ENCODE data around the gene PAPOLB. TPM values are rescaled to one million over a fixed set of nuclear protein-coding genes. Genes with fewer than 3 reads are reported as not detected.

The PAPOLB gene
- total RNA-seq, 1 experiment from 2014 or later = 0.03 TPM

DNA sequence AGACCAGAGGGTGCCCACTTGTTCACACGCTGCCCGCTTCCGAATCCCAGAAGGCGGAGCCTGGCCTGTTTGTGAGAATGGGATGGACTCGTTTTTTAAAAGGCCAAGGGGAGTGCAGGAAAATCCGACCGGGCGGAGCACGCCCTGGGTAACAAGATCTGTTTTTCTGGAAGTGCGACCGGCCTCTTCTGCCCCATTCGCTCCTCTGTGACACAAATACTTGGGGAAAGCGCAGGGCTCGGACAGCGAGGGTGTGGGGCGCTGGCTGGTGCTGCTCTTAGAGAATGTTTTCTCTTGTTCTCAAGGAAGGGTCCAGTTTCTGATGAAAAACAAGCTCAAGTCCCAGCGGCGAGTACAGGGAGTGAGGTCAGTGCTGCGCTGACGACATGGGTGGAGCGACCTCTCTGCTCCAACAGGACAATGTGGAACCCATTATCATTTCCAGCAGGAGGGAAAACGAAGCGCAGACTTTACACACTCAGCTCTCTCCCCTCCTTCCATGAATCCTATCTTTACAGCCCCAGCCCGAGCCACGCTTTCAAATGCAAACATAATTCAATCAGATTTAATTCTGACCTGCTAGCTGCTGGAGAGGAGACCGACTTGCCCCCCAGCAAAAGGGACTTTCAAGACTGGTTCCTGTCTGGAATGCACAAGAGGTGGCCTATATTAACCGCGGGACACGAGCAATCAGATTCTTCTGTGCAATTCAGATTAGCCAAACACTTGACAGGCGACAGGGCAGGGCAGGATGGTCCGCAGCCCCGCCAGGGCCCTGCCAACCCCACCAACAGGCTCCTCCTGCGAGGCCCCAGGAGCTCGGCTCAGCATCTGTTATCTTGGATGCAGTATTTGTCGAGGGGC, 20.6 kb upstream of the PAPOLB start:
- in situ Hi-C loops (cut with HindIII; ENCODE audit: low pct_unique_long_range_greater_than_20kb, low sequenced_read_pairs) = no loop called here
- no peak for DNase-seq (ENCODE audit: low read depth, low spot score)

DNA sequence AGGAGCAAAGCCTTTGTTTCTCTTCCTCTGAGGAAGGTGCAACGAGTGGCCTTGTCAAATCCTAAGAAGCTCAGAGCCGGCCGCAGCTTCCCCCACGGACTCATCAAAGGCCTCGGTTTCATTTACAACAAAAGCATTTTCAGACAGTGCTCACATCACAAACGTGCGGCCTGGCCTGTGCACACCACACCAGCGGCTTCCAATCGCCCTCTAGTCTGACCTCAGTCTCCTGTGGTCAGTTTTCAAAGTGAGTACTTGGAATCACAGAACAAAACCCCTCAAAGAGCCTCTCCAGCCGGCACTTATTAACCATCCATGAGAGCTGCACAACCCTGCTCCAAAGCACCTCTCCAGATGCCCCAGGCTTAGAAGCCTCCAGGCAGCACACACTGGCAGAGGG, 18.4 kb upstream of the PAPOLB start:
- in situ Hi-C loops (cut with HindIII; ENCODE audit: low pct_unique_long_range_greater_than_20kb, low sequenced_read_pairs) = no loop called here
- DNase-seq (ENCODE audit: low read depth, low spot score) = no peak

DNA sequence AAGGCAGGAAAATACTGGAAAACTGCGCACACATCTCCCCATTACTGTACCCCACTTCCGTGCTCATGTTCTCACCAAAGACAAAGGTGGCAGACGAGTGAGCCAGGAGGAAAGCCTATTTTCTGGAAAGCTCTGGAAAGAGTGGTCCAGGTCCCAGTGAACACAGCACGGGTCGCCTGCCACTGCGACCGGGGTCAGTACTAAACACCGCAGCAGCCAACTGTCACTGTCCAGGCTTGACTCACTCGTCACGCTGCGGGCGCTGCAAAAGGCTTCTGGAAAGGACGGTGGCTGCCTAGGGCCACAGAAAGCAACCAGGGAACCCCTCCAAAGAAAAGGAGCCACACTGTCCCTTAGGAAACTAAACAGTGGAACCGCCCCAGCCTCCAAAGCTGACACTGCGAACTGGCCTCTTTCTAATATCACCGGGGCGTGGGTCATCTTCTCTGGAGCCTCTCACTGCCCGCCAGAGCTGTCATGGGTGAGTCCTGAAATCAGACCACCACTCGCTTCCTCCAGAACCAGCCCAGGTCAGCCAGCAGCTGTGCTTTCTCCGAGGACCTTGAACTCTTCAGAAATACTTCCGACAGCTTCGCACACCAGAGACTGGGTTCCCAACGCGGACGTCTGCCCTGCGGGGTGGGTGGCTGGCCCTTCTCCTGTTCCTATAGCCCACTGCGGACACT, 17.7 kb upstream of the PAPOLB start:
- no peak for DNase-seq (ENCODE audit: low read depth, low spot score)
- in situ Hi-C loops (cut with HindIII; ENCODE audit: low pct_unique_long_range_greater_than_20kb, low sequenced_read_pairs) = no loop called here

DNA sequence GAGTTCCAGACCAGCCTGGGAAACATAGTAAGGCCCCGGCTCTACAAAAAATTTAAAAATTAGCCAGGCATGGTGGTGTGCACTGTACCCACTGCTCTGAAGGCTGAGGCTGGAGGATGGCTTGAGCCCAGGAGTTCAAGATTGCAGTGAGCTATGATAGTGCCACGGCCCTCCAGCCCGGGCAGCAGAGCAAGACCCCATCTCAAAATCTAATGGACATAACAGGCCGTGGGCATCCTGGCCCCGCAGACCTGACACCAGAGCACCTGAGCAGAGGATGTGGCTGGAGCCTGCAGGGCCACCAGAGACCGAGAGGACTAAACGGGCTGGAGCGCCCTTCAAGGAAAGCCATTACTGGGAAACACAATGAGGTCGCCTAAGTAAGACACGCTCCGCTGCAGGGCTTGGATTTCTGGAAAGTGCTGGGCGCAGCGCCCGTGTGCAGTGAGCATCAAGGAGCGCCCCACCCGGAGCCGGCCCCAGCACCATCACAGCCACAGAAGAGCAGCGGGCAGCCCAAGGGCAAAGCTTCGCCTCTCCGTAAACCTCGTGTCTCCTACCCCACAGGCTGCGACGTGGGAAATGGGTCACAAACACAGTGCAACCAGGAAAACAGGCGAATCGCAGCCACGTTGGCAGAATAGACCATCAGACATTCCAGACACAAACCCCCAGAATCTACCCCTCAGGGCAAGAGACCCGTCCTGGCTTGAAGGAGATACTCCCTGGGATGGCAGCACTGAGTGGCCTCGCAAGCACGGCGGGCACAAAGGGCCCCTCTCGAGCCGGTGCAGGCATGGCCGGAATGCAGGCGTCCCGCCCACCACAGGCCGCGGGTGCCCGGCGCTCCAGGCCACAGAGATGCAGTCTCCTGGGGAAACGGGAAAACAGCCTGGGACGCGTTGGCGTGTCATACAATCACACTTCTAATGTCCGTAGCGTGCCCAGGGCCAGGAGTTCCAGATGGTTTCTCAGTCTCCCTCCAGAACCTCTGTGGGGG, 16.8 kb upstream of the PAPOLB start:
- DNase-seq (ENCODE audit: low read depth, low spot score) = no peak
- in situ Hi-C loops (cut with HindIII; ENCODE audit: low pct_unique_long_range_greater_than_20kb, low sequenced_read_pairs) = no loop called here

DNA sequence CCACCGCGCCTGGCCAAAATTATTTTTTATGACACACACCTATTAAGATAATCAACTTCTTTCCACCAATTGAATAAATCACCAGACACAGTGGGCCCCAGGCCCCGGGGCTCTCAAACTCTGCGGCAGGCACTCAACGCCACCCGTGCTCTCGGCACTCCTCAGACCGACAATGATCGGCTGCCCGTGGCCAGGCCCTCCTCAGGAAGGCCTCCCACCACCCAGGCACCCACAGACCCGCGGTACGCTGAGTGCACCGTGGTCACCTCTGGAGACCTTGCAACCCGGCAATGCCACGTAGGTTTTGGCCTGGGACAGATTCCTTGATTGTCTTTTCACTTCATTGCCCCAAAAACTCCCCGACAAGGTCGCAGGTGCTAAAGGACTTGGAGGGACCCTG, 14.8 kb upstream of the PAPOLB start:
- in situ Hi-C loops (cut with HindIII; ENCODE audit: low pct_unique_long_range_greater_than_20kb, low sequenced_read_pairs) = no loop called here

DNA sequence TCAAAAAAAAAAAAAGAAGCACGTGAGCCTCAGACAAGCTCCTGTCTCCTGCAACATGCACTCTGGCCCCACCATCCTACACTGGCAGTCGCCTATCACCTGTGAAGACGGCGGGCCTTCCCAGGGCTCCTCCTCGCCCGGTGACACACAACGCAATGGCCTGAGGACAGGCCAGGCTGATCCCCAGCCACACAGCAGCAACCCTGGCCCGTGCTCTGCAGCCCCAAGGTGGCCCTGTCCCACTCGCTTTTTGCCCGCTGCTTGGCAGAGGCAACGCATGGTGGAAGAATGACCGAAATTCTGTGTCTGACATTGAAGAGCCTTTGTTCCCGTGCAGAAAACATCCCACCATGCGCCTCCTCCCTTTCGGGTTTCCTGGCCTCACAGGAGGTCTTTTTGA, 13.6 kb upstream of the PAPOLB start:
- in situ Hi-C loops (cut with HindIII; ENCODE audit: low pct_unique_long_range_greater_than_20kb, low sequenced_read_pairs) = no loop called here
- DNase-seq (ENCODE audit: low read depth, low spot score) = no peak

More for the DNA sequence above, 14.8 kb upstream of the PAPOLB start:
- no peak for DNase-seq (ENCODE audit: low read depth, low spot score)

DNA sequence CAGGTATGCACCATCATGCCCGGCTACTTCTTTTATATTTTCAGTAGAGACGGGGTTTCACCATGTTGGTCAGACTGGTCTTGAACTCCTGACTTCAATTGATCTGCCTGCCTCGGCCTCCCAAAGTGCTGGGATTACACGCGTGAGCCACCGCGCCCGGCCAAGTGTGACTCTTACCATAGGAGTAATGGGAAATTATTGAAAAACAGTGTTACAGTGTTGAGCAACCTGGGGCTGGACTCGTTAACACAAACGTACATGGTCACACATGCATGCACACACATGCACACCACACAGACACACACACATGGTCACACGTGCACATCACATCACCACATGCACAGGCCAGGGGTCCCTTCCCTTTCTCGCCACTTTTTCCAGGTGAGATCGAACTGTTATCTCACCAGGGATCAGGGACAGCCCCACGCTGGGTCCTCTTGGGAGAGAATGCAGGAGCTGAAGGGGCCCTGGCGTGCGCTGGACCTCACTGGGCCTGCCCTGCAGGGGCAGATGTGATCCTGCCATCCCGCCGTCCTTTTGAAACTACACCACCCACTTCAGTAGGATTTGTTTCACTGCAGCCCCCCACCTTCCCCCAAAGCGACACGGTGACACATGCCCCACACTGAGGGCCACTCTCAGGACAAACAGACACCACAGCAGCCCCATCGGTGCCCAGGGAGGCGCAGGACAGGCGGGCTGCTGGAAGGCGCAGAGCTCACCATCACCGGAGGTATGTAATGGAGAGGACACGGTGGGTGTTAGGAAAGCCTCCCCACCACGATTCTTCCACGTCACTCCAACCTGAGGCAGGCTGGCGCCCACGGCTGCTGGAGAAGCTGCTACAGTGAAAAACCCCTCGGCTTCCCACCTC, 11.5 kb upstream of the PAPOLB start:
- DNase-seq (ENCODE audit: low read depth, low spot score) = no peak
- in situ Hi-C loops (cut with HindIII; ENCODE audit: low pct_unique_long_range_greater_than_20kb, low sequenced_read_pairs) = no loop called here

DNA sequence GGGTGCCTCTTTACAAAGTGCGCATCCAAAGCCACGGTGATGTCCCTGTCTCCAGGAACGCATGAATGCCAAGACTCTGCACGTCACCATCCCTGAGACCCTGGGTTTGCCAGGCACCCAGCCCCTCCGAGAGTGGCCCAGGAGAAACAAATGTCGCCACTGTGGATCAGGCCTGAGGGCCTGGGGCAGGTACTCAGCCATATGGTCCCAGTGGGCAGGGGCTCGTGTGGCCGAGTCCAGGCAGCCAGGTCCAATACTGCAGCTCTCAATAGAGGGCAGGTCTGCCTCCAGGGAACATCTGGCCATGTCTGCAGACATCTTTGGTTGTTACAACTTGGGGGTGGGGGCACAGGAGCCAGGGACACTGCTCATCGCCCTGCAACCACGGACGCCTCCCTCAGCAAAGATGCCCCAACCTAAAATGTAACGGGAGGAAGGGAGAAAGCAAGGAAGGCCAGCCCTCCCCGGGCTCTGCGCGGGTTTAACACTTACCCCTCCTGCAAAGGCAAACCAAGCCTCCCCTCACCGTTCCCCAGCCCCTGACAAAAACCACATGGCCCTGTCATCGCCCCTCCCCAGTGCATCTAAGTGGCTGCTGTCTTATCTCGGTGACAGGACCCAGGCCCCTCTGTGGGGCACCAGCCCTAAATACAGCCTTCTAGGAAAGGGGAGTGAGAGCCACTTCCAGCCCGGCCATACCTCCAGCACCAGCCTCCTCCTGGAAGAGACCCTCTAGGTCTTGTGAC, 10.3 kb upstream of the PAPOLB start:
- in situ Hi-C loops (cut with HindIII; ENCODE audit: low pct_unique_long_range_greater_than_20kb, low sequenced_read_pairs) = no loop called here
- DNase-seq (ENCODE audit: low read depth, low spot score) = no peak

DNA sequence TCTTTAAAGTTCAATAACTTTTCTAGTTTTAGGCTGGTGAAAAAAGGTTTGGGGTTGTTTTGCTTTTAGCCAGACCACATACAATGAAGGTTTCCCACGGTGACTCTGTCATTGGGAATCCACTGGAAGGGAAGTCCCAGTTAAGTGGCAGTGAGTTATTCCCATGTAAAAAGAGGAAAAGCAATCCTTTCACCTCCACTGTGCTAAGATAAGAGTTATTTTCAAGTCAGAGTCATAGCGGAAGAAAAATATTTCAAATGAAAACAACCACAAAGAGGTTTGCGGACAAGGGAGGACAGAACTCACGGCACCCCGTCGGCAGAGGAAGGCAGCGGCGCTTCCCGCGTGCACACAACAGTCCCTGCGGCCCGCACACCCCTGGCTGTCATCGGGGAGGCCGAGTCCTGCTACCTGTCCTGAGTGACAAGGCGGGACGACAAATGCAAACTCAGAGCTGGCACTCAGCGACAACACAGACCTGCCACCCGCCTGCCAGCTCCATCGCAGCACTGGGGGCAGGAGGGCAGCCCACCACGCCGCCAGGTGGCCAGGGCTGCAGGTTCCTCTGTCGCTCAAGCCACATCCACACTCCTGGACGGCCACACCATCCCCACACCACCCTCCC, 9.3 kb upstream of the PAPOLB start:
- in situ Hi-C loops (cut with HindIII; ENCODE audit: low pct_unique_long_range_greater_than_20kb, low sequenced_read_pairs) = no loop called here
- DNase-seq (ENCODE audit: low read depth, low spot score) = no peak

DNA sequence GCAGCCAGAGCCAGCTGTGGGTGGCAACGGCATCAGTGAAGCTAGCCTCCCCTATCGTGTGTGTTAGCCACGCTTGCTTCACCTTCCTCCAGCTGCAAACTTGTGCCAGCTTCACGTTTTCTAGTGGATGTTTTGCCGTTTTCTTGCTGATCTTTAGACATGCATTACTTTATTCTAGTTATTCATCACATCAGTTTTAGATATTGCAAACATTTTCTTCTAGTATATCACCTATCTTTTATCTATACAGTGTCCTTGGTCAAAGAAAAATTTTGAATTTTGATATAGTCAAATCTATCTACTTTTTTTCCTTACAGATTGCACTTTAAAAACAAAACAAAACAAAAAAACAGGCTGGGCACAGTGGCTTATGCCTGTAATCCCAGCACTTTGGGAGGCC, 6.7 kb upstream of the PAPOLB start:
- in situ Hi-C loops (cut with HindIII; ENCODE audit: low pct_unique_long_range_greater_than_20kb, low sequenced_read_pairs) = no loop called here

DNA sequence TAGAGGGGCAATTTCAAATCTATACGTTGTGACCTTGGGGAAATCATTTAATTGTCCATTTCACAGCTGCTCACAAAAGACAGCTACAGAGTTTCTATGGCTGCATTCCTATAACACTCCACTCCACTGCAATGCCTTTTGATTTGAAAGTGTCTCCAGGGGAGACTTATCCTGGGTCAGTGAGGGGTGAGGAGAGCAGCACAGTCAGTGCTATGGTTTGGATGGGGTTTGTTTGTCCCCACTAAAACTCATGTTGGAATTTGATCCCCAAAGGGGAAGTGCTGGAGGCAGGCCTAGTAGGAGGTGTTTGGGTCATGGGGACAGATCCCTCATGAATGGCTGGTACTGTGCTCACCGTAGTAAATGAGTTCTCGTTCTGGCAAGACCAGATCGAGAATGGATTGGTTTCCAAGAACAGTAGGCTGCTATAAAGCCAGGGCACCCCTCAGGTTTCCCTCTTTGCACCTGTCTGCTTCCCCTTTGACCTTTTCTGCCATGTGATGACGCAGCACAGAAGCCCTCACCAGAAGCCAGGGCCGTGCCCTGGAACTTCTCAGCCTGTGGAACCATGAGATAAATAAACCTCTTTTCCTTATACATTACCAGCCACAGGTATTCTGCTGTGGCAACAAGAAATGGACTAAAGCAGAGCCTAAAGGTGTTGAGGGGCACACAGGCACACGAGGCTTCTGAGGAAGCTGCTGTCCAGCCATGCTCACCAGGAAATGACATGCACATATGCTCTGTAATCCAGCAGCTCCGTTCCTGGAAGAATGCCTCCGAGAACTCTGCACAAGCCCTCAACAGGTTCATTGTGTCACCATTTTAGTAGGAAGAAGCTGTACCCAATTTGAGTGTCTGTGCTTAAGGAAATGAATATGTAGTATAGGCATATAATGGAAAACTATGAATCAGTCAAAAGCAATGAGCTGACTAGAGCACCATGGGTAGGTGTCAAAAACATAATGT, 5.0 kb upstream of the PAPOLB start:
- DNase-seq (ENCODE audit: low read depth, low spot score) = no peak
- in situ Hi-C loops (cut with HindIII; ENCODE audit: low pct_unique_long_range_greater_than_20kb, low sequenced_read_pairs) = no loop called here

More for the DNA sequence above, 6.7 kb upstream of the PAPOLB start:
- no peak for DNase-seq (ENCODE audit: low read depth, low spot score)

DNA sequence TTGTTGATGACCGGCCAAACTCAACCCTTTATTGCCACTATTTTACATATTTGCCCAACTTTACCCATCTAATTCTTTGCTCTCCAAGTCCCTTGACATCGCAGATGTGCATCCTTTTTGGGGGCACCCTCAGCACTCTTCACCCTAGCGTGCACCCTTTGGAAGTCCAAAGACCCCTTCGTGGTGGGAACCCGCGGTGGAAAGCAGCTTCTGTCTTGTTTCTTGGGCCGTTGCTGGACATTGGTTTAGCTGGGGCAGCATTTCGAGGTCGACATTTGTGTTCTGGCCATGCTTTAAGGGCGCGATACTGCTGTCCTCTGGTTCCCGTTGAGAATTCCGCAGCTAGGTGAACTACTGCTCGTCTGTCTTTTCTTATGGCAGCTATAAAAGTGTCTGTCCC, 326 bp upstream of the PAPOLB start:
- in situ Hi-C loops (cut with HindIII; ENCODE audit: low pct_unique_long_range_greater_than_20kb, low sequenced_read_pairs) = no loop called here
- no peak for DNase-seq (ENCODE audit: low read depth, low spot score)

DNA sequence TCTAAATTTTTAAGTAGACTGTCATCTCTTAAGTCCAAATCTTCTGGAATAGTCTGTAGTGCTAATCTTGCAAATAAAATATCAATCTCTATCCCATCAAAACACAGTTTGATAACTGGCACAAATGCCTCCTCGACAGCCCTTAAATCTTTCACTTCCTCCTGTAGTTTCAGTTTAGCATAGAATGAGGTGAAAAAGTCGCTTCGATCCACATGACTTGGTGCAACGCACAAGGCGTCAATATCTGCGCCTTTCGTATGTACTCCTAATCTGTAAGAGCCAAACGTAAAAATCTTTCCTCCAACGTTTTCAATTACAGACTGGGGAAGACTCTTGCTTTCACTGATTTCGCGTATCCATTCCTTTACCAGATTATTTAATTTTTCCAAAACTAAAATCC, 603 bp downstream of the PAPOLB start:
- no peak for DNase-seq (ENCODE audit: low read depth, low spot score)
- in situ Hi-C loops (cut with HindIII; ENCODE audit: low pct_unique_long_range_greater_than_20kb, low sequenced_read_pairs) = no loop called here

DNA sequence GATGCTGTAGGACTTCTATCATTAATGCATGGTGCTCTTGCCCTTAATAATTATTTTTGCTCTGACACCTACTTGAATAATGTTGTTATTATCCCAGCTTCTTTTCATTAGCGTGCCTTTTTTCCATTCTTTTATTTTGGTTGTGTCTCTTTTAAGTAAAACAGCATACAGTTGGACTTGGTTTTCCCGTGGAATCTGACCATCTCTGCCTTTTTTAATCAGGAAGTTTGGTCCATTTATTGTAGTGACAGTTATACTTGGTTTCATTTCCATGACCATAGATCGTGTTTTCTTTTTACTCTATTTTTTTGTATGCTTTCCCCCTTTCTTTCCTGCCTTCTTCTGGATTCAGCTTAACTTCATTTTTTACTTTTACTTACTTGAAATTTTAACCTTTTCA, 4.6 kb downstream of the PAPOLB start:
- in situ Hi-C loops (cut with HindIII; ENCODE audit: low pct_unique_long_range_greater_than_20kb, low sequenced_read_pairs) = no loop called here
- no peak for DNase-seq (ENCODE audit: low read depth, low spot score)

All from SK-MEL-5 (cell line).